ENCODE data around the gene RAPGEF2. TPM values are rescaled to one million over a fixed set of nuclear protein-coding genes. Genes with fewer than 3 reads are reported as not detected.

RAPGEF2 gene
- polyA plus RNA-seq, 6 donors from 2014 or later, result 0.46 to 2.8 (median 1.6) TPM

- Mint-ChIP-seq H3K27ac (no peak overlapping the region), H3K4me3 (no peak overlapping the region), H3K9me3 (no peaks in the 10 kb centered on the region), H3K4me1 (peaks cover 15 to 34% (median 15%) of the 10 kb centered on the region in 3 donors), H3K36me3 (no peaks in the 10 kb centered on the region), H3K27me3 (no peaks in the 10 kb centered on the region)
- no peak for ATAC-seq (ENCODE audit: low read depth in 2 of 2)
- no peak for DNase-seq
Measured at GRCh38 chr4:159127745-159128518, 25.1 kb downstream of the RAPGEF2 start.

GRCh38 chr4:159129814-159130550 lies 27.1 kb downstream of the RAPGEF2 start:
- no peak for ATAC-seq (ENCODE audit: low read depth in 2 of 2)
- Mint-ChIP-seq H3K36me3 (no peaks in the 10 kb centered on the region), H3K4me1 (peaks cover 19 to 39% (median 21%) of the 10 kb centered on the region in 3 donors), H3K9me3 (no peaks in the 10 kb centered on the region), H3K4me3 (no peak overlapping the region), H3K27ac (peak overlapping the region in 1 of 6 donors; percentile 25), H3K27me3 (no peaks in the 10 kb centered on the region)
- no peak for DNase-seq

DNA sequence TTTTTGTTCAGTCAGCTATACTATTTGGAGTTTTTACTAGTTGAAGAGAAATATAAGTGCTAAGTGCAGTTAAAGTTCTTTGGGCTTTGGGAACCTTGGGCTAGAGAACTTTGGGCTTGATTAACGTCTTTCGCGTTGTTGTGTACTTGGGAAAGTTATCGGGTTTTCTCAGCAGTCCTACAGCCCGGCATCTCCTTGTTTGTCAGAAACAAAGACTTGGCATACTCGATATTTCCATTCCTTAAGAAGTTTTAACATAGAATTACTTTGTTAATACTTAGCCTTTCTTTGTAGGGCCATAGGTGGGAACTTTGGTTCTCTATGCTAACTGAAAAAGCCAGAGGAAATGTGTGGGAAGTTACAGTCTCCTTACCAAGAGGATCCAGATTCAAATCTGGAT lies 28.7 kb downstream of the RAPGEF2 start:
- Mint-ChIP-seq H3K4me3 (no peak overlapping the region), H3K27me3 (no peaks in the 10 kb centered on the region), H3K4me1 (peaks cover 27 to 45% (median 30%) of the 10 kb centered on the region in 3 donors), H3K9me3 (no peaks in the 10 kb centered on the region), H3K27ac (peak overlapping the region in 1 of 6 donors; percentile 24), H3K36me3 (no peaks in the 10 kb centered on the region)
- DNase-seq, result no peak
- no peak for ATAC-seq (ENCODE audit: low read depth in 2 of 2)

- Mint-ChIP-seq H3K36me3 (no peaks in the 10 kb centered on the region), H3K4me1 (peaks cover 33 to 60% (median 40%) of the 10 kb centered on the region in 3 donors), H3K27ac (peak overlapping the region in 2 of 6 donors; percentile 17 to 39), H3K9me3 (no peaks in the 10 kb centered on the region), H3K4me3 (no peak overlapping the region), H3K27me3 (no peaks in the 10 kb centered on the region)
- peak; percentile 35 to 66 for ATAC-seq (ENCODE audit: low read depth in 2 of 2)
- no peak for DNase-seq
Measured at GRCh38 chr4:159134429-159134828, 31.6 kb downstream of the RAPGEF2 start.

DNA sequence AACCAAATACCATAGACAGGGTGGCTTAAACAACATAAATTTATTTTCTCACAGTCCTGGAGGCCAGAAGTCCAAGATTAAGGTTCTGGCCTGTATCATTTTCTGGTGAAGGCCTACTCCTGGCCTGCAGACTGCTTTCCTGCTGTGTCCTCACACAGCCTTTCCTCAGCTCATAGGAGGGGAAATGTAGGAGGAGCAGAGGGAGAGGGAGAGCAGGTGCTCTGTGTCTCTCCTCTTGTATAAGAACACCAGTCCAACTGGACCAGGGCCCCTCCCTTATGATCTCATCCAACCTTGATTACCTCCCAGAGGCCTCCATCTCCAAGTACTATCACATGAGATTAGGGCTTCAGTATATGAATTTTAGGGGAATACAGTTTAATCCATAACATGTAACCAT lies 34.3 kb downstream of the RAPGEF2 start:
- DNase-seq (no peak), ATAC-seq (ENCODE audit: low read depth in 2 of 2) (no peak)
- no peaks in the 10 kb centered on the region for H3K9me3 Mint-ChIP-seq
- no peaks in the 10 kb centered on the region for H3K36me3 Mint-ChIP-seq
- peak overlapping the region in 1 of 6 donors; percentile 29 for H3K27ac Mint-ChIP-seq
- no peaks in the 10 kb centered on the region for H3K27me3 Mint-ChIP-seq
- H3K4me1 Mint-ChIP-seq, result peaks cover 33 to 49% (median 46%) of the 10 kb centered on the region in 3 donors
- H3K4me3 Mint-ChIP-seq, result peak overlapping the region in 1 of 8 donors; percentile 17

DNA sequence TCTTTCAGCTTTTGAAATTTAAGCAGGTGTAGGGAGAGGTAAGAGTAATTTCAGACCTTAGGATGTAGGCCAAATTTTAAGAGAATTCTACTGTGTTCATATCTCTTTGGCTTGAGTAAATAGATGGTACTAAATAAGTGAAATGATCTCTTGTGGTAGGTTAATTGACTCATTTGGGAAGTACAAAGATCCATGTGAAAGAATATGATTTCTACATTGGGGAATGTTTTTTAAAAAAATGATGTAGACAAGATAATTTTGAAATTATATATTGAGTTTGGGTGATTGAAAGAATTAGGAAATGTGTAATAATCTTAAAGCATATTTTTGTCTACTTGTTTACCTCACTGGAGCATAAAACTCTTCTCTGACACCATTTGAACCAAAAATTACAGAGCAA lies 35.6 kb downstream of the RAPGEF2 start:
- H3K27me3 Mint-ChIP-seq, result no peaks in the 10 kb centered on the region
- no peak for DNase-seq
- no peak for ATAC-seq (ENCODE audit: low read depth in 2 of 2)
- no peak overlapping the region for H3K4me3 Mint-ChIP-seq
- no peak overlapping the region for H3K27ac Mint-ChIP-seq
- no peaks in the 10 kb centered on the region for H3K36me3 Mint-ChIP-seq
- H3K4me1 Mint-ChIP-seq, result peaks cover 28 to 49% (median 47%) of the 10 kb centered on the region in 3 donors
- no peaks in the 10 kb centered on the region for H3K9me3 Mint-ChIP-seq

DNA sequence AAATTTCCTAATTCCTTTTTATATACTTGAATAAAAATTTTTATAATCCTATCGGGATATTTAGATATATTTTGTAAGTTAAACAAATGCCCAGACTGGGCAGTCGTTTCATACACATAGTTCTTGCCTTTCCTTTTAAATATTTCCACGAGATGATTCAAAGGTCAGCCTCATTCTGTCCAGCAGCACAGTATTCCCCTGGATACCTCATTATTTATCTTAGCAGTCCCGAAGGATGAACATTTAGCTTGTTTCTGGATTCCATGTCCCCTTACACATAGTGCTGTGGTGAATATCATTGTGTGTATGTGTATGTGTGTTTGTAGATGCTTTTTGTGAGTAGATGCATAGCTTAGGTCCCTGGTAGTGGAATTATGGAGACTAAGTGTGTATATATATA lies 38.3 kb downstream of the RAPGEF2 start:
- no peak for ATAC-seq (ENCODE audit: low read depth in 2 of 2)
- no peak for DNase-seq
- no peaks in the 10 kb centered on the region for H3K27me3 Mint-ChIP-seq

GRCh38 chr4:159142241-159142640 lies 39.4 kb downstream of the RAPGEF2 start:
- Mint-ChIP-seq H3K4me1 (peaks cover 18 to 34% (median 30%) of the 10 kb centered on the region in 3 donors), H3K4me3 (no peak overlapping the region), H3K36me3 (no peaks in the 10 kb centered on the region), H3K27me3 (no peaks in the 10 kb centered on the region), H3K9me3 (no peaks in the 10 kb centered on the region), H3K27ac (peak overlapping the region in 1 of 6 donors; percentile 15)
- no peak for ATAC-seq (ENCODE audit: low read depth in 2 of 2)
- DNase-seq, result no peak

More for the DNA sequence above, 38.3 kb downstream of the RAPGEF2 start:
- Mint-ChIP-seq H3K36me3 (no peaks in the 10 kb centered on the region), H3K9me3 (no peaks in the 10 kb centered on the region), H3K27ac (no peak overlapping the region), H3K4me1 (peaks cover 24 to 45% (median 32%) of the 10 kb centered on the region in 3 donors), H3K4me3 (no peak overlapping the region)

- no peaks in the 10 kb centered on the region for H3K27me3 Mint-ChIP-seq
- H3K27ac Mint-ChIP-seq, result no peak overlapping the region
- no peak overlapping the region for H3K4me3 Mint-ChIP-seq
- H3K4me1 Mint-ChIP-seq, result peaks cover 16 to 31% (median 28%) of the 10 kb centered on the region in 3 donors
- no peak for DNase-seq
- H3K36me3 Mint-ChIP-seq, result no peaks in the 10 kb centered on the region
- H3K9me3 Mint-ChIP-seq, result no peaks in the 10 kb centered on the region
- ATAC-seq (ENCODE audit: low read depth in 2 of 2), result no peak
Measured at GRCh38 chr4:159142681-159143384, 40.0 kb downstream of the RAPGEF2 start.

DNA sequence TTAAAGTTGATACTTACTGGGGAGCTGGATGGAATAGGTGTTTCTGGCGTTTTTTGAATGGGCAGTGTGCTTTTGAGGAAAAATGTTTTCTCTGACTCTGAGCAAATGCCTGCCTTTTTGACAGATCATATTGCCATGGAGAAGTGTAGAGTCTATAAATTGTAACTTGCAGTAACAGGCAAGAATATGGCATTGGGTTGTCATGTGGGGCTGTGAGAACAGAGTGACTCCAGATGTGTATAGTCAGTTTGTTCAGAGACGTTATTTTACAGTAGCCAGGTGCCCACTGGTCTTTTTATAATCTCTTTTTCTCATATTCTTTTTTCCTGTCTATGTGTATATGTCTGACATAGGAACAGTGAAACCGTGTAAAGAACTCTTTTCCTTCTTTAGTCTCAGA lies 40.8 kb downstream of the RAPGEF2 start:
- no peak overlapping the region for H3K27ac Mint-ChIP-seq
- DNase-seq (no peak), ATAC-seq (ENCODE audit: low read depth in 2 of 2) (no peak)
- H3K4me3 Mint-ChIP-seq, result no peak overlapping the region
- H3K9me3 Mint-ChIP-seq, result no peaks in the 10 kb centered on the region
- no peaks in the 10 kb centered on the region for H3K36me3 Mint-ChIP-seq
- H3K27me3 Mint-ChIP-seq, result no peaks in the 10 kb centered on the region
- H3K4me1 Mint-ChIP-seq, result peaks cover 16 to 28% (median 28%) of the 10 kb centered on the region in 3 donors

DNA sequence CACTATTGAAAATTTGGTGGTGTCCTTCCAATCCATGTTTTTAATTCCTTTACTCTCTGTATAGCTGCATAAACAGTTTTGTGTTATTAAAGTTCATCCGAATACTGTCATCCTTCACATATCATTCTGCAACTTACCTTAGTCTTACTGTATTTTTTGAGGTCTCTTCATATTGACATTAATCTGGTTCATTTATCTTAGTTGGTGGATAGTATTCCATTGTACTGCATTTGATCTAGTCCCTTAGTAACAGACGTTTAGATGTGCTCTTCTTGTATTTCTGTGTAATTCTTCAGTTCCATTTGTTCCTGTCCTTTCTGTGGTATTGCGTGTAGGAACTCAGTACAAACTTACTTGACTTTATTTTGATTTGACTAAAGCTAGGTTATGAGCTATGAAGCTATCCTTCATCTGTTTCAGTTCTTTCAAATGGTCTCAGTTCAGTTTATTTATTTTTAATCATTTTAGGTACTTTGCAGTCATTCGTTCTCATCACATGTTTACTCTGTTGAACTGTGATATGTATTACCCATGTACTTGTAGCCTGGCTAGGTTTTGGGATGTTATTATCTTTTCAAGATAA lies 41.3 kb downstream of the RAPGEF2 start:
- H3K9me3 Mint-ChIP-seq, result no peaks in the 10 kb centered on the region
- ATAC-seq (ENCODE audit: low read depth in 2 of 2) (no peak), DNase-seq (no peak)
- no peak overlapping the region for H3K4me3 Mint-ChIP-seq
- no peaks in the 10 kb centered on the region for H3K27me3 Mint-ChIP-seq
- peaks cover 16 to 24% (median 22%) of the 10 kb centered on the region in 3 donors for H3K4me1 Mint-ChIP-seq
- no peak overlapping the region for H3K27ac Mint-ChIP-seq
- no peaks in the 10 kb centered on the region for H3K36me3 Mint-ChIP-seq

DNA sequence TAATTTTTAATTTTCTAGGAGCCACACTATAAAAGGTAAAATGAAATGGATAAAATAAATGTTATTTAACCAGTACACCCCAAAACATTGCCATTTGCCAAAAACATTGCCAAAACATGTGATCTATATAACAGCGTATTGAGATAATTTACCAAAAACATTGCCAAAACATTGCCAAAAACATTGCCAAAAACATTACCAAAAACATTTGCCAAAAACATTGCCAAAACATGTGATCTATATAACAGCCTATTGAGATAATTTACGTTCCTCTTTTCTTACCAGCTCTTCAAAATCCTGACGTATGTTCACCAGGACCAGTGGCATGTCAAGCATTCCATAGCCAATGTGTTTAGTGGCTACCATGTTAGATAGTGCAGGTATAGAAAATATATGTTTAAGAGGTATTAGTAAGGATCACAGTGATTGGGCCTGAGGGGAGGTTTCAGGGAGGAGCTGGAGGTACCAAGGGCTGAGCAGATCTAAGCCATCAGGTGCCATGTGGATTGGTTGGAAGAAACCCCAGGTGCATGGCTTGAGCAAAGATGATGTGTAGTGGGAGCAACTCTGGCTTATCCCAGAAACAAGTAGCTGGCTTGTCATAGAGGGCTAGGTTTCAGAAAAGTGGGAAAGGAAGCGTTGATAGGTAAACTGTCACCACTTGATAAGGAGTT lies 42.6 kb downstream of the RAPGEF2 start:
- H3K9me3 Mint-ChIP-seq, result no peaks in the 10 kb centered on the region
- no peak for ATAC-seq (ENCODE audit: low read depth in 2 of 2)
- no peak overlapping the region for H3K4me3 Mint-ChIP-seq
- no peaks in the 10 kb centered on the region for H3K27me3 Mint-ChIP-seq
- DNase-seq, result no peak
- H3K27ac Mint-ChIP-seq, result peak overlapping the region in 1 of 6 donors; percentile 67
- peaks cover 21 to 31% (median 30%) of the 10 kb centered on the region in 3 donors for H3K4me1 Mint-ChIP-seq
- H3K36me3 Mint-ChIP-seq, result no peaks in the 10 kb centered on the region

DNA sequence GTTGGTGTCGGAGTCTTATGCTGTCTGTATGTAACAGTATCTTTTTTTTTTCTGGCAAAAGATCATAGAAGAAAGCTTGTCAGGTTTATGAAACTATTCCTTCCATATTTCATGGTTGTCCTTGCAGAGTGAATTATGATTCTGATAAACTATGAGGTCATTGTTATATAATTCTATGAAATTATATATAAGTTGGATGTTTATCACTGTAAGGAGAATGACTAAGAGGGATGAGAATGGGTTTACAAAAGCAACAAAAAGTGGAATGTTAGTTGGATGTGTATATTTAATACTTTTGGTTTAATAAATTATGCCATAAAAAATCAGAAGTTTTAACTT lies 43.1 kb downstream of the RAPGEF2 start:
- DNase-seq (no peak), ATAC-seq (ENCODE audit: low read depth in 2 of 2) (no peak)
- Mint-ChIP-seq H3K36me3 (no peaks in the 10 kb centered on the region), H3K4me3 (no peak overlapping the region), H3K27ac (peak overlapping the region in 1 of 6 donors; percentile 67), H3K27me3 (no peaks in the 10 kb centered on the region), H3K4me1 (peaks cover 24 to 36% (median 31%) of the 10 kb centered on the region in 3 donors), H3K9me3 (no peaks in the 10 kb centered on the region)
